ENCODE results near the gene CD55.

Gene CD55

GRCh38 chr1:207330011-207330710, 8.7 kb downstream of the CD55 start:
- no peak overlapping the region for H3K27ac Mint-ChIP-seq
- H3K9me3 Mint-ChIP-seq = peaks cover 21% of the 10 kb centered on the region
- H3K27me3 Mint-ChIP-seq (ENCODE audit: low read depth) = no peaks in the 10 kb centered on the region
- peaks cover 80% of the 10 kb centered on the region for H3K36me3 Mint-ChIP-seq (ENCODE audit: low read depth)
- H3K4me3 Mint-ChIP-seq = no peak overlapping the region
- H3K4me1 Mint-ChIP-seq (ENCODE audit: low read depth) = peaks cover 70% of the 10 kb centered on the region

- Mint-ChIP-seq H3K4me3 (no peak overlapping the region), H3K27ac (no peak overlapping the region), H3K4me1 (ENCODE audit: low read depth) (peaks cover 75% of the 10 kb centered on the region), H3K36me3 (ENCODE audit: low read depth) (peaks cover 82% of the 10 kb centered on the region), H3K27me3 (ENCODE audit: low read depth) (no peaks in the 10 kb centered on the region), H3K9me3 (peaks cover 21% of the 10 kb centered on the region)
Observed at GRCh38 chr1:207331354-207332313, 10.2 kb downstream of the CD55 start.

- Mint-ChIP-seq H3K27ac (peak overlapping the region; percentile 84), H3K9me3 (peaks cover 21% of the 10 kb centered on the region), H3K4me3 (peak overlapping the region; percentile 78), H3K4me1 (ENCODE audit: low read depth) (peaks cover 73% of the 10 kb centered on the region), H3K36me3 (ENCODE audit: low read depth) (peaks cover 80% of the 10 kb centered on the region), H3K27me3 (ENCODE audit: low read depth) (no peaks in the 10 kb centered on the region)
Observed at GRCh38 chr1:207333009-207333600, 11.6 kb downstream of the CD55 start.

- Mint-ChIP-seq H3K4me1 (ENCODE audit: low read depth) (peaks cover 69% of the 10 kb centered on the region), H3K9me3 (peaks cover 21% of the 10 kb centered on the region), H3K36me3 (ENCODE audit: low read depth) (peaks cover 76% of the 10 kb centered on the region), H3K27me3 (ENCODE audit: low read depth) (no peaks in the 10 kb centered on the region), H3K27ac (peak overlapping the region; percentile 84), H3K4me3 (peak overlapping the region; percentile 78)
Observed at GRCh38 chr1:207333620-207334019, 12.1 kb downstream of the CD55 start.

- Mint-ChIP-seq H3K27ac (peak overlapping the region; percentile 73), H3K36me3 (ENCODE audit: low read depth) (peaks cover 71% of the 10 kb centered on the region), H3K9me3 (peaks cover 21% of the 10 kb centered on the region), H3K4me3 (peak overlapping the region; percentile 66), H3K27me3 (ENCODE audit: low read depth) (no peaks in the 10 kb centered on the region), H3K4me1 (ENCODE audit: low read depth) (peaks cover 62% of the 10 kb centered on the region)
Observed at GRCh38 chr1:207334337-207334736, 12.9 kb downstream of the CD55 start.

- Mint-ChIP-seq H3K4me3 (peak overlapping the region; percentile 66), H3K36me3 (ENCODE audit: low read depth) (peaks cover 70% of the 10 kb centered on the region), H3K4me1 (ENCODE audit: low read depth) (peaks cover 57% of the 10 kb centered on the region), H3K27ac (peak overlapping the region; percentile 73), H3K9me3 (peaks cover 21% of the 10 kb centered on the region), H3K27me3 (ENCODE audit: low read depth) (no peaks in the 10 kb centered on the region)
Observed at GRCh38 chr1:207335138-207335537, 13.7 kb downstream of the CD55 start.

- Mint-ChIP-seq H3K4me3 (peak overlapping the region; percentile 72), H3K9me3 (peaks cover 21% of the 10 kb centered on the region), H3K27me3 (ENCODE audit: low read depth) (no peaks in the 10 kb centered on the region), H3K36me3 (ENCODE audit: low read depth) (peaks cover 68% of the 10 kb centered on the region), H3K27ac (peak overlapping the region; percentile 94), H3K4me1 (ENCODE audit: low read depth) (peaks cover 54% of the 10 kb centered on the region)
Observed at GRCh38 chr1:207335695-207336363, 14.4 kb downstream of the CD55 start.

GRCh38 chr1:207336559-207337467, 15.3 kb downstream of the CD55 start:
- Mint-ChIP-seq H3K27ac (peak overlapping the region; percentile 94), H3K4me3 (peak overlapping the region; percentile 72), H3K4me1 (ENCODE audit: low read depth) (peaks cover 62% of the 10 kb centered on the region), H3K27me3 (ENCODE audit: low read depth) (no peaks in the 10 kb centered on the region), H3K36me3 (ENCODE audit: low read depth) (peaks cover 72% of the 10 kb centered on the region), H3K9me3 (peaks cover 27% of the 10 kb centered on the region)

GRCh38 chr1:207342332-207342731, 20.9 kb downstream of the CD55 start:
- H3K4me1 Mint-ChIP-seq (ENCODE audit: low read depth) = peaks cover 62% of the 10 kb centered on the region
- peaks cover 9% of the 10 kb centered on the region for H3K9me3 Mint-ChIP-seq
- H3K27ac Mint-ChIP-seq = peak overlapping the region; percentile 38
- H3K27me3 Mint-ChIP-seq (ENCODE audit: low read depth) = no peaks in the 10 kb centered on the region
- H3K36me3 Mint-ChIP-seq (ENCODE audit: low read depth) = peaks cover 72% of the 10 kb centered on the region
- peak overlapping the region; percentile 2 for H3K4me3 Mint-ChIP-seq

GRCh38 chr1:207343675-207344074, 22.2 kb downstream of the CD55 start:
- Mint-ChIP-seq H3K27me3 (ENCODE audit: low read depth) (no peaks in the 10 kb centered on the region), H3K4me1 (ENCODE audit: low read depth) (peaks cover 65% of the 10 kb centered on the region), H3K9me3 (peaks cover 9% of the 10 kb centered on the region), H3K27ac (no peak overlapping the region), H3K4me3 (peak overlapping the region; percentile 10), H3K36me3 (ENCODE audit: low read depth) (peaks cover 79% of the 10 kb centered on the region)

- H3K36me3 Mint-ChIP-seq (ENCODE audit: low read depth) = peaks cover 81% of the 10 kb centered on the region
- H3K9me3 Mint-ChIP-seq = peaks cover 9% of the 10 kb centered on the region
- peak overlapping the region; percentile 41 for H3K27ac Mint-ChIP-seq
- H3K27me3 Mint-ChIP-seq (ENCODE audit: low read depth) = no peaks in the 10 kb centered on the region
- H3K4me3 Mint-ChIP-seq = peak overlapping the region; percentile 11
- peaks cover 66% of the 10 kb centered on the region for H3K4me1 Mint-ChIP-seq (ENCODE audit: low read depth)
Observed at GRCh38 chr1:207344221-207344620, 22.7 kb downstream of the CD55 start.

- Mint-ChIP-seq H3K27ac (peak overlapping the region; percentile 75), H3K9me3 (peaks cover 24% of the 10 kb centered on the region), H3K4me3 (peak overlapping the region; percentile 72)
Observed at GRCh38 chr1:207345644-207346477, 24.4 kb downstream of the CD55 start.

GRCh38 chr1:207346513-207346912, 25.0 kb downstream of the CD55 start:
- H3K27ac Mint-ChIP-seq = no peak overlapping the region
- H3K4me3 Mint-ChIP-seq = peak overlapping the region; percentile 72
- H3K4me1 Mint-ChIP-seq (ENCODE audit: low read depth) = peaks cover 76% of the 10 kb centered on the region
- peaks cover 24% of the 10 kb centered on the region for H3K9me3 Mint-ChIP-seq
- H3K36me3 Mint-ChIP-seq (ENCODE audit: low read depth) = peaks cover 82% of the 10 kb centered on the region
- no peaks in the 10 kb centered on the region for H3K27me3 Mint-ChIP-seq (ENCODE audit: low read depth)

More at GRCh38 chr1:207345644-207346477, 24.4 kb downstream of the CD55 start:
- no peaks in the 10 kb centered on the region for H3K27me3 Mint-ChIP-seq (ENCODE audit: low read depth)
- H3K36me3 Mint-ChIP-seq (ENCODE audit: low read depth) = peaks cover 84% of the 10 kb centered on the region
- peaks cover 77% of the 10 kb centered on the region for H3K4me1 Mint-ChIP-seq (ENCODE audit: low read depth)
